Stimulated activated naive CD4-positive, alpha-beta T cell (primary cell): ENCODE results near the gene NCOA6.
A peak's percentile ranks its signal among the peaks of the same experiment; 100 is the strongest.
"Not testable (repeated sequence)": the region's sequence is repeated elsewhere in the genome, so short reads cannot be mapped to it uniquely, and the experiment has no call there.

Source experiments
- DNase-seq, 6 experiments: peaks; one replicate each; lab custom pipeline; 2025; lab: John Stamatoyannopoulos, UW

The NCOA6 gene

GRCh38 chr20:34829191-34829590 is 3.7 kb upstream of the NCOA6 start:
- no peak for DNase-seq

- DNase-seq = peak; percentile 38 to 82 (median 60)
Observed at GRCh38 chr20:34824806-34825529, 483 bp downstream of the NCOA6 start.

- peak; percentile 50 to 70 (median 58) for DNase-seq
Observed at GRCh38 chr20:34824452-34824805, 1.0 kb downstream of the NCOA6 start.

- DNase-seq = no peak
Observed at GRCh38 chr20:34824026-34824425, 1.4 kb downstream of the NCOA6 start.

- DNase-seq = no peak
Observed at GRCh38 chr20:34820805-34821578, 4.5 kb downstream of the NCOA6 start.

- no peak for DNase-seq
Observed at GRCh38 chr20:34817801-34818200, 7.7 kb downstream of the NCOA6 start.

- DNase-seq = no peak
Observed at GRCh38 chr20:34817072-34817471, 8.4 kb downstream of the NCOA6 start.

GRCh38 chr20:34815636-34816035 is 9.8 kb downstream of the NCOA6 start:
- DNase-seq = no peak

GRCh38 chr20:34808583-34808982 is 16.9 kb downstream of the NCOA6 start:
- DNase-seq = no peak

- DNase-seq = not testable (repeated sequence)
Observed at GRCh38 chr20:34807944-34808465, 17.4 kb downstream of the NCOA6 start.

GRCh38 chr20:34806255-34806654 is 19.2 kb downstream of the NCOA6 start:
- no peak for DNase-seq

- DNase-seq = no peak
Observed at GRCh38 chr20:34798871-34799270, 26.6 kb downstream of the NCOA6 start.

GRCh38 chr20:34798328-34798727 is 27.1 kb downstream of the NCOA6 start:
- DNase-seq = no peak

- no peak for DNase-seq
Observed at GRCh38 chr20:34797012-34797995, 28.1 kb downstream of the NCOA6 start.

GRCh38 chr20:34794006-34794585 is 31.4 kb downstream of the NCOA6 start:
- no peak for DNase-seq

GRCh38 chr20:34792687-34793363 is 32.6 kb downstream of the NCOA6 start:
- no peak for DNase-seq

GRCh38 chr20:34791289-34792020 is 34.0 kb downstream of the NCOA6 start:
- no peak for DNase-seq

GRCh38 chr20:34781220-34781619 is 44.2 kb downstream of the NCOA6 start:
- no peak for DNase-seq

- not testable (repeated sequence) for DNase-seq
Observed at GRCh38 chr20:34780291-34780690, 45.2 kb downstream of the NCOA6 start.

- DNase-seq = no peak
Observed at GRCh38 chr20:34776177-34776576, 49.3 kb downstream of the NCOA6 start.
